Measurements from ENCODE around the gene CTNNBIP1. TPM values are rescaled to one million over a fixed set of nuclear protein-coding genes. Genes with fewer than 3 reads are reported as not detected.

CTNNBIP1 gene
- polyA plus RNA-seq, 3 donors = 26.2 to 26.8 (median 26.3) TPM

- Histone ChIP-seq H3K4me1 (ENCODE audit: control insufficient read depth in 1 of 2, insufficient read depth in 2 of 2, low read length in 2 of 2) (peaks cover 8% of the 10 kb centered on the region in 2 donors), H3K4me3 (replicated peaks in 1 of 3; ENCODE audit: low read depth in 2 of 3, low read length in 3 of 3) (no peak overlapping the region), H3K9me3 (replicated peaks in 1 of 2; ENCODE audit: control insufficient read depth in 1 of 2, insufficient read depth in 1 of 2, low read length in 2 of 2) (no peaks in the 10 kb centered on the region), H3K27ac (ENCODE audit: low read depth in 1 of 2, low read length in 2 of 2) (no peak overlapping the region), H3K27me3 (ENCODE audit: control insufficient read depth in 2 of 2, insufficient read depth in 2 of 2, low read length in 2 of 2) (no peaks in the 10 kb centered on the region), H3K4me2 (replicated peaks; ENCODE audit: extremely low read depth, low read length, poor library complexity, severe bottlenecking) (no peak overlapping the region), H2AFZ (ENCODE audit: insufficient read depth, low read depth, low read length, poor library complexity, severe bottlenecking) (no peak overlapping the region), H4K20me1 (ENCODE audit: insufficient read depth, low read length) (no peaks in the 10 kb centered on the region), H3K36me3 (replicated peaks in 1 of 2; ENCODE audit: control insufficient read depth in 1 of 2, insufficient read depth in 2 of 2, low read length in 2 of 2) (no peaks in the 10 kb centered on the region), H3K9ac (ENCODE audit: insufficient read depth, low read length, poor library complexity, severe bottlenecking) (no peak overlapping the region), H3K79me2 (ENCODE audit: insufficient read depth, low read length) (no peaks in the 10 kb centered on the region)
- Mint-ChIP-seq H3K9me3 (peaks cover 0 to 3% (median 0%) of the 10 kb centered on the region in 7 donors), H3K27me3 (ENCODE audit: low read depth in 3 of 3) (peaks cover 1 to 7% (median 3%) of the 10 kb centered on the region in 3 donors), H3K4me3 (no peak overlapping the region), H3K27ac (no peak overlapping the region), H3K4me1 (peaks cover 10% of the 10 kb centered on the region), H3K36me3 (no peaks in the 10 kb centered on the region)
- no peak for TF ChIP-seq CTCF (IDR thresholded peaks at IDR 0.05)
- WGBS (ENCODE audit: insufficient coverage) = no CpG with 5 or more reads among the region's 2 CpGs
- intact Hi-C loops (cut with micrococcal nuclease) = loop anchor here in 1 of 2 donors (10.0 kb wide), 1 partner anchor 118 kb away; the partner anchor contains the start of gene UBE4B
- no peak for DNase-seq
These were observed 6.4 kb upstream of the CTNNBIP1 start for GRCh38 chr1:9916452-9916851.

- H3K4me3 Mint-ChIP-seq = no peak overlapping the region
These were observed 4.5 kb upstream of the CTNNBIP1 start for GRCh38 chr1:9914610-9914937.

More at GRCh38 chr1:9914610-9914937, 4.5 kb upstream of the CTNNBIP1 start:
- peaks cover 0 to 3% (median 0%) of the 10 kb centered on the region in 7 donors for H3K9me3 Mint-ChIP-seq
- H3K27ac ChIP-seq (ENCODE audit: low read depth in 1 of 2, low read length in 2 of 2) = no peak overlapping the region
- H3K4me1 Mint-ChIP-seq = peaks cover 18% of the 10 kb centered on the region
- H3K4me3 ChIP-seq (replicated peaks in 1 of 3; ENCODE audit: low read depth in 2 of 3, low read length in 3 of 3) = no peak overlapping the region
- H3K4me2 ChIP-seq (replicated peaks; ENCODE audit: extremely low read depth, low read length, poor library complexity, severe bottlenecking) = no peak overlapping the region
- H4K20me1 ChIP-seq (ENCODE audit: insufficient read depth, low read length) = no peaks in the 10 kb centered on the region
- intact Hi-C loops (cut with micrococcal nuclease) = loop anchor here (5.0 to 10.0 kb wide), 2 partner anchors 37 to 120 kb away; partner anchors contain the start of gene UBE4B (in 1 of the 2)
- H3K9me3 ChIP-seq (replicated peaks in 1 of 2; ENCODE audit: control insufficient read depth in 1 of 2, insufficient read depth in 1 of 2, low read length in 2 of 2) = no peaks in the 10 kb centered on the region
- H3K27me3 Mint-ChIP-seq (ENCODE audit: low read depth in 3 of 3) = peaks cover 0 to 4% (median 3%) of the 10 kb centered on the region in 3 donors
- no peak overlapping the region for H2AFZ ChIP-seq (ENCODE audit: insufficient read depth, low read depth, low read length, poor library complexity, severe bottlenecking)
- no peaks in the 10 kb centered on the region for H3K27me3 ChIP-seq (ENCODE audit: control insufficient read depth in 2 of 2, insufficient read depth in 2 of 2, low read length in 2 of 2)
- no peak for DNase-seq
- H3K27ac Mint-ChIP-seq = no peak overlapping the region
- WGBS (ENCODE audit: insufficient coverage) = no CpG with 5 or more reads among the region's 2 CpGs
- H3K79me2 ChIP-seq (ENCODE audit: insufficient read depth, low read length) = peaks cover 2% of the 10 kb centered on the region
- H3K36me3 ChIP-seq (replicated peaks in 1 of 2; ENCODE audit: control insufficient read depth in 1 of 2, insufficient read depth in 2 of 2, low read length in 2 of 2) = no peaks in the 10 kb centered on the region
- peaks cover 13 to 16% of the 10 kb centered on the region in 2 donors for H3K4me1 ChIP-seq (ENCODE audit: control insufficient read depth in 1 of 2, insufficient read depth in 2 of 2, low read length in 2 of 2)
- H3K36me3 Mint-ChIP-seq = no peaks in the 10 kb centered on the region
- H3K9ac ChIP-seq (ENCODE audit: insufficient read depth, low read length, poor library complexity, severe bottlenecking) = no peak overlapping the region
- TF ChIP-seq CTCF (IDR thresholded peaks at IDR 0.05) = no peak

All from CD14-positive monocyte (primary cell).